ENCODE data around the gene RGS19.

The RGS19 gene

DNA sequence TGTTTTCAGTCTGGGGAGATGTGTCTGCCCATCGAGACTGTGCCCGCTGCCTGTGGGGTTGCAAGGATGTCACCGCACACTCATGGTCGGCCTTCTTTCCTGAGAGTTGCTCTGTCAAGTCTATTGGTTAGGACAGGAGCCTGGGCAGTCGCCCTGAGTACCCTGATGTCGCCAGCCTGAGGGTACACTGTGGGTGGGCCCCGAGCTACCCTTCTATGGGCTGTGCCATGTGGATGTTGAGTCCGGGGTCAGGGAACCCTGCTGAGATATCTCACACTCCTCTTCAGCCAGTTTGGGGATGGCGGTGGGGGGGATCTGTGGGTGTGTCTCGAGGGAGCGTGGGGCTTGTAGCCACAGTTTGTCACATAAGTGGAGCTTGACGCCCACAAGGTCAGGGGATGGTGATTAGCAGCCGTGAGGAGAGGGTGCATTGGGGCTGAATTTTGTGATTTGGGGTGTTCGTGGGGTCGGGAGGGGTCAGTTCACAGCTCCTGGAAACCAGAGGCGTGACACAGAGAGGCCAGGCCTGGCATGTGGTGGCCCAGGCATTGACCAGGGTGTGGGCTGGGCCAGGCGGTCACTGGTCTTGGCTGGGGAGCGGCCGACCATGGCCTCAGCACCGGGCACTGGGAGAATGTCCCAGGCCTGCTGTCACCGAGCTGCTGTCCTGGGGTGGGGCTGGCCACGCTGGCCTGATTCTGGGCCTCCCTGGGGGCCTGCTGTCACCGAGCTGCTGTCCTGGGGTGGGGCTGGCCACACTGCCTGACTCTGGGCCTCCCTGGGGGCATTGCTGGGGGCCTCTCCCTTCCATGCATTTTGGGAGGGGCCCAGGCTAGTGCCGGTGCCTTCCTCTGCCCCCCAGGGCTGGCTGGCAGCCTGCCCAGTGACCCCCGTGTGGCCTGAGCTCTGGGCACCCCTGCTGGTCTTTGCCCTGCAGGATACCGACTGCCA lies 29.7 kb upstream of the RGS19 start:
- no peak for DNase-seq (ENCODE audit: low read depth in 2 of 2)

DNA sequence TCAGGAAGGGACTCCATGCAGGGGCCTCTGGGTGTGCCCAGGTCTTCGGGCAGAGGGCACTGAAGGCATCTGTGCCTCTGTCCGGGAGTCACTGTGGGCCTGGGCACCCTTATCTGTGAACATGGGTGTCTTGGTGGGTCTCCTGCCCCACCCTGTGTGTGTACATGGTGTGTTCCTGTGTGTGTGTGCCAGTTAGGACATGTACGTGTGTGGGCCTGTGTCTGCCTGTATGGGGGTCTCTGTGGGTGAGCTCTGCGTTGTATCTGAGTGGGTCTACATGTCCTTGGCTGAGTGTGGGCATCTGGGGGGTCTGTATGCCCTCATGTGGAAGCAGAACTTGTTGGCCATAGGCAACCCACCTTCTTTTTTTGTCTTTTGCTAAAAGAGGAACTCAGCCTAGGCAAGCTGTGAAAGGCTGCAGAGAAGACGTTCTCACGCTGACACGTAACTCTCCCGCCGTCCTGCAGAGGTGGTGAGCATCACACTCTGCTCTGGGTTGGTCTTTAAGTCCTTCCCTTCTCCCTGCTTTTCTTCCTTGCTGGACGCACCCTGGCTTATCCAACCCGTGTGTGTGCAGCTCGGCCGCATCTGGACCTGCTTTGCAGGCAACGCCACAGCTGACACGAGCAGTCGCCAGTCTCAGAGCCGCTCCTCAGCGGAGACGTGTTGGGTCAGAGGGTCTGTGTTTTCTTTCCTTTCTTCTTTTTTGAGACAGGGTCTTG lies 28.6 kb upstream of the RGS19 start:
- DNase-seq (ENCODE audit: low read depth in 2 of 2), result no peak

DNA sequence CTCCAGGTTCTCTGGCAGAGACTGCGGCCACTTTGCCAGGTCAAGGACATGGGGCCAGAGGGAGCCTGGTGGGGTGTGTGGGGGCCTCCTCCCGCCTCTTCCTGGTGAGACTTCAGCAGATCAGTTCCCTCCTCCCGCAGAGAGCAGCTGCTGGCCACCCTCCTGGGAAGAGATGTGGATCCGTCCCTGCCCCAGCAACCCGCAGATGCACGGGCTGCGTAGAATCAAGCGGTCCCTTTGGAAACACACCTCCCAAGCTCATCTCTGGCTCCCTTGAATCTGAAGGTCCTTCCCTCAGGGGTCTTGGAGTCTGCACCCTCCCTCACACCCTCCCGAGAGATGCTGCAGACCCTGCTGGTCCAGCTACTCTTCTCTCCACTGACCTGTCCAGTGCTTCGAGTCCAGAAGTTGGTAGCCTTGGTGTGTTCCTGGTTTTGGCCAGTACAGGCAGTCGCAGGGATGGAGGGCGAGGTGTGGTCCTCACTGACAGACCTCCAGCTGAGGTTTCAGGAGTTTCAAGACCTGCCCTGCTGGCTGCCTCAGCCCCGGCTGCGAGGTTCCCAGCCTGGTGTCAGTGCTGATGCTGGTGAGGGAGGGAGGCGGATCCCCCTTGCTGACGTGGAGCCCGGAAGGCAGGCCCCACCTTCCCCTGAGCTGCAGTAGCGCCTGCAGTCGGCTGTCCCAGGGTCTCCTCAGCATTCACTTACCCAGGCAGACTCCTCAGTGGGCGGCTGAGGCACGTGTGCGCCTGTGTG lies 27.8 kb upstream of the RGS19 start, which contains the start of gene NPBWR2:
NPBWR2 (minus strand) TSS at position 585 of the 755 bp plus-strand sequence. CDS start 734 bp downstream, outside the sequence.
- no peak for DNase-seq (ENCODE audit: low read depth in 2 of 2)

DNA sequence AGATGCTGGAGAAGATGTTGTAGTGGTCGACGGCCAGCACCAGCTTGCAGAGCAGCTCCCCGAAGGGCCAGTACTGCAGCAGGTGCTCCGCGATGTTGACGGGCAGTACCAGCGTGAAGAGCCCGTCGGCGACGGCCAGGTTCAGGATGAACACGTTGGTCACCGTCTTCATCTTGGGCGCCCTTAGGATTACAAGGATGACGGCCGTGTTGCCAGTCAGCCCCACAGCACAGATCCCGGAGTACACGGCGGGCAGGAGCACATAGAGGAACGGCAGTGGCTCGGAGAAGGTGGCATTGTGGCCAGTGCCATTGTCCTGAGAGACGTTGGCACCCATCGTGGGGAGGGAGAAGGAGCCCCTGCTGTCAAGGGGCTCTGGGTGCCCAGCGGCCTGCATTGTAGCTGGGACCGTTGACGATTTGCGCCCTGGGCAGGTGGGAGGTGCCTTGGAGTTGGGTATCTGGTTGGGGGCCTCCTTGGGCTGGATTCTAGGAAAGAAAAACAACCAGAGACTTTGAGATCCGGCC lies 27.2 kb upstream of the RGS19 start:
- no peak for DNase-seq (ENCODE audit: low read depth in 2 of 2)

- no peak for DNase-seq (ENCODE audit: low read depth in 2 of 2)
Measured at GRCh38 chr20:64105846-64106434, 26.6 kb upstream of the RGS19 start.

DNA sequence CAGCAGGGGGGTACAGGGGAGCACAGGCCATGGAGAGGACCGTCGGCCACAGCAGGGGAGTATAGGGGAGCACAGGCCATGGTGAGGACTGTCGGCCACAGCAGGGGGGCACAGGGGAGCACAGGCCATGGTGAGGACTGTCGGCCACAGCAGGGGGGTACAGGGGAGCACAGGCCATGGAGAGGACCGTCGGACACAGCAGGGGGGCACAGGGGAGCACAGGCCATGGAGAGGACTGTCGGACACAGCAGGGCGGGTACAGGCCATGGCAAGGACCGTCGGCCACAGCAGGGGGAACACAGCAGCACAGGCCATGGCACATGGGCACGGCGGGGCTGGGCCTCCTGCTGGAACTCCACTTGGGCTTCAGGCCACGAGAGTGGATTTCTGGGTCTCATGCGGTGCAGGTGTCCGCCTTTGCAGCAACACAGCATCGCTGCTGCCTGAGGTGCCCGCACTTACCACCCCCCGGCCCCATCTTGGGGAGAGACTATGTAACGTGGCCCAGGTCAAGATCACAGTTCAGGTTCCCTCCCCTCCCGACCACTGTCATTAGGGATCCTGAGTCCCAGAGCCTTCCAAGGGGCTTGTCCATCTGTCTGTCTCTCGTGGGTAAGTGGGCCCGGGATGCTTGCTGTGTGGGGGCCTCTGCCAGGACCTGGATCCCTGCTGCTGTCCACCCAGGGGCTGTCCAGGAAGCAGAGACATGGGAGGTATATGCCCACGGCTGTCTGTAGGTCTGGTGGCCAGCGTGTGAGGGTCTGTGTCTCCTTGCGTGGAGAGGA lies 25.5 kb upstream of the RGS19 start:
- no peak for DNase-seq (ENCODE audit: low read depth in 2 of 2)

- no peak for DNase-seq (ENCODE audit: low read depth in 2 of 2)
Measured at GRCh38 chr20:64103871-64104666, 24.8 kb upstream of the RGS19 start.

GRCh38 chr20:64102647-64103354 lies 23.5 kb upstream of the RGS19 start:
- no peak for DNase-seq (ENCODE audit: low read depth in 2 of 2)

GRCh38 chr20:64101731-64102621 lies 22.7 kb upstream of the RGS19 start:
- DNase-seq (ENCODE audit: low read depth in 2 of 2), result peak in 1 of 2 donors; percentile 21

- DNase-seq (ENCODE audit: low read depth in 2 of 2), result no peak
Measured at GRCh38 chr20:64100946-64101688, 21.8 kb upstream of the RGS19 start.

DNA sequence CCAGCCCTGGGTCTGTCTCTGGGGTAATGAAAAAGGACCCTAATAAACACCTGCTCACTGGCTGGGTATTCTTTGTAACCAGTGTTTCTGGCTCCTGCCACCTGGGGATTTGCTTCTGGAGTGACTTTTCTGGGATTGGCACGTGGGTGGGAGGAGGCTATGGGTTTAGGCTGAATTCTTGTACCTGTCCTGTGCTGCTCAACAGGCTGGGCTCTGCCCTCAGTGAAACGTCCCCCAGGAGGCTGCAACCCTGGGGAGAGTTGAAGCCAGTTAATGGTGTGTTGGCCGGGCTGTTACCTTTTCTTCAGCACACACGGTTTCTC lies 21.2 kb upstream of the RGS19 start:
- no peak for DNase-seq (ENCODE audit: low read depth in 2 of 2)

DNA sequence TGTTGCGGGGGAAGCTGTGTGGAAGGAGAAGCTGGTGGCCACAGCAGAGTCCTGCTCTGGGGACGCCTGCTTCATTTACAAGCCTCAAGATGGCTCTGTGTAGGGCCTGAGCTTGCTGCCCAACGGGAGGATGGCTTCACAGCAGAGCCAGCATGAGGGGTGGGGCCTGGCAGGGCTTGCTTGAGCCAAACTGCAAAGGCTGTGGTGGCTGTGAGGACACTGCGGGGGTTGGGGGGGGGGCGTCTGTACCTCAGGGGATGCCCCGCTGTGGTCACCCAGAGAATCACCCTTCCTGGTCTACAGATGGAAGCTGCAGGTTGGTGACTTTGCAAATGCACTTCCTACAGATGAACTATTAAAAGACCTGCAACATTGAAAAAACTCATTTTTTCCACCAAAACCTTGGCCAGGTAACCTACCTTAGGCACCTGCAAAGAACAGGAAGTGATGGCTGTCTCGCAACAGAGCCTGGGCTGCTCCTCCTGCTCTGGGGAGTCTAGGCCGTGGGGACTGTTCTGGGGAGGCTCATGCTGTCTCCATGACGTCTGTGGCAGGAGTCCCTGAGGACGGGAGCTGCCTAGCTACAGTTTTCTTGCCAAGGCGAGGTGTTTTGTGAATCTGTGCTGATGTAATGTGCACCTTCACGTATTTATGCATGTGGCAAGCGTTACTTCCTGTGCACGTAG lies 20.7 kb upstream of the RGS19 start:
- no peak for DNase-seq (ENCODE audit: low read depth in 2 of 2)

- DNase-seq (ENCODE audit: low read depth in 2 of 2), result no peak
Measured at GRCh38 chr20:64099086-64099786, 19.9 kb upstream of the RGS19 start.

- no peak for DNase-seq (ENCODE audit: low read depth in 2 of 2)
Measured at GRCh38 chr20:64098471-64099013, 19.2 kb upstream of the RGS19 start.

DNA sequence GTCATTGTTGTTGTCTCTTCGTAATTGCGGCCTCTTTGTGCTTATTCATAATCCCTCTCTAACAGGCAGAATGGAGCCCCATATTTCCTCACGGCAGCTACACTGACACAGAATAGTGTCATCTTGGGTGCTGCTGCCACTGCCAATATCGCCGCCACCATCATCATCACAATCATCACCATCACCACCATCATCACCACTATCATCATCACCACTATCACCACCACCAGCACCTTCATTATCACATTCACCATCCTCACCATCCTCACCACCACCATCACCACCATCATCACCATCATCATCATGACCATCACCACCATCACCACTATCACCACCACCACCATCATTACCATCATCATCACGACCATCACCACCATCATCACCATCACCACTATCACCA lies 17.2 kb upstream of the RGS19 start:
- DNase-seq (ENCODE audit: low read depth in 2 of 2), result no peak

GRCh38 chr20:64095927-64096326 lies 16.6 kb upstream of the RGS19 start:
- DNase-seq (ENCODE audit: low read depth in 2 of 2), result no peak
